HG03066 (cell line): ENCODE results near the gene ZEB1.

Experiments used
- ATAC-seq: cut with Tn5 transposase; IDR thresholded peaks from one replicate; pipeline ENCODE4 v1.9.1; 2021; ENCODE audit warnings: low read depth; ENCODE audit not compliant: unreplicated experiment

ZEB1 gene

GRCh38 chr10:31318854-31319601 is at the start of gene ZEB1:
TSS of gene ZEB1 (plus strand) at chr10:31319216. CDS start at chr10:31319235, 19 bp downstream.
- ATAC-seq = peak; percentile 31

DNA sequence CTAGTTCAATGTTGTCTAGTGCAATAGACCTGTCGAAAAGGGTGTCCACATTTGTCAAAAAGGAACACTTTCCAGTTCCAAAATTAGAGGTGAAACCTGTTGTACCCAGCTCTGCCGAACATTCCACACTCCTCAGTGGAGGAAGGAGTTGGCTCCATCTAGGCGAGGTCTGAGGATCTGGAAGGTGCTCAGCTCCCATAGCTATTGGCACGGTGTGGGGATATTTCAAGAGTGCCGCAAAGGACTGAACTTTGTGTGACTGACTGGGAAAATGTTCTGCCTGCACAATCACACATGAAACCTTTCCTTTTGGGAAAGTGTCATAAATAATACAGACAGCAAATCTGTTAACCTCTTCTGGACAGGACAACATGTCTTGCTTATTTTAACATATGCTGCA is 48.1 kb upstream of the ZEB1 start:
- no peak for ATAC-seq

DNA sequence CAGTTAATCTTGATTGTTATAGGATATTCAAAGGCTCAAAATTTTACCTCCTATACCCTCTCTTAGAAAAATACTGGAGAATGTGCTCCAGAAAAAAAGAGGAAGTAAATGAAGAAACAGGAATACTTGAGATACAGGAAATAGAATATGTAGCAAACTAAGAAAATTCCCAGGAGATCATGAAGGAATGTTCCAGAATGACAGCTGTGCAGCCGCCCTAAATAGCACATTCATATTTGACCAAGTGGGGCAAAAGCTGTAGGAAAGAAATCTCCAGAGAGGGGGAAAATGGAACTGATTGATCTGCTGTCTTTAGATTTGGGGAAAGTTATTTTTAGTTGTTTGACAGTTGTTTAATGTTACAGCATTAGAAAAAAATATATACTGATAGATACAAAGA is 46.2 kb upstream of the ZEB1 start:
- ATAC-seq = no peak

DNA sequence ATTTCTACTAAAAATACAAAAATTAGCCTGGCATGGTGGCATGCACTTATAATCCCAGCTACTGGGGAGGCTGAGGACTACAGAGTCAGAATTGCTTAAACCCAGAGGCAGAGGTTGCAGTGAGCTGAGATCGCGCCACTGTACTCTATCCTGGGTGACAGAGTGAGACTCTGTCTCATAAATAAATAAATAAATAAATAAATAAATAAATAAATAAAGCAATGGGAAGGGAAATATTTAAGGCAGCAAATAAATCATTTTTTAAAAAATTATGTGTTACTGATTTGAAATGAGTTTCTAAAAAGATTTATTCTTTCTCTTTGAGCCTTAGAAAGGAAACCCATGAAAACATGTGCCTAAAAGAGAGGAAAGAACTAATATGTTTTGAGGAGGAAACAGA is 45.2 kb upstream of the ZEB1 start:
- ATAC-seq = no peak

GRCh38 chr10:31274310-31274709 is 44.7 kb upstream of the ZEB1 start:
- ATAC-seq = no peak

DNA sequence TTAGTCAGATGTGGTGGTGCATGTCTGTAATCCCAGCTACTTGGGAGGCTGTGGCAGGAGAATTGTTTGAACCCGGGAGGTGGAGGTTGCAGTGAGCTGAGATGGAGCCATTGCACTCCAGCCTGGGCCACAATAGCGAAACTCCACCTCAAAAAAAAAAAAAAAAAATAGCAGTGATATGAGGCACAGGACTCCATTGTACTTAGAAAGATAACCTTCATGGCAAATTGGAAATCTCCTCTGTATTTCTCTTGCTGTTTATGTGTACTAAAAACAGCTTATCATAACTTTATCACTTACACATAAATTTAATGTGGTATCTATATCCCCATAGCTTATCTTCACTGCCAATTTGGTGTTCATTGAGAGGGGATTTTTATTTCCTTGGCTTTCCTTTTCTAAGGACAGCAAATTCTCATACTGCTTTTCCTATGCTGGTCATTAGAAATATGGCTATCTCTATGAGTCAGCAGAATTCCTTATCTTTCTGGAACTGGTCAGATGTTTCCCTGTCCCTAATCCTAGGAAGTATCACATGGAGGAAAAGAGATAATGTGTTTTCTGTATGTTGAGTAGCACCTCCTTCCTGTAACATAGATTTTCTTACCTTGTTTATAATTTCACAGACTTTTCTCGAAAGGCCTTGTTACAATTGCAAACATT is 40.6 kb upstream of the ZEB1 start:
- ATAC-seq = no peak

DNA sequence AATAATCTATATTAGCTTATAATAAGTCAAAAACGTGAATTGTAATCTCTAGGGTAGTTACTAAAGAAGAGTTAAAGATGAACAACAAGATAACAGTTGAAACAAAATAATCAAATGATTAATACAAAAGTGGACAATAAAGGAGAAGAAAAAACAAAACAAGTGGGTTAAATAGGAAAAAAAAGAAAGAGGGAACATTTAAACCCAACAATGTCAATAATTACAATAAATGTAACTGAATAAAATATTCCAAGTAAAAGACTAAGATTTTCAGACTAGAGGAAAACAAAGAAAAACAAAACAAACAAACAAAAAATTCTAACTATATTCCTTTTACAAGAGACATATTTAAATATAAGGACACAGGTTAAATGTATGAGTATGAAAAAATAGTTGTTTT is 38.0 kb upstream of the ZEB1 start:
- ATAC-seq = no peak

- ATAC-seq = no peak
These were observed 31.0 kb upstream of the ZEB1 start for GRCh38 chr10:31288001-31288400.

GRCh38 chr10:31288962-31289361 is 30.1 kb upstream of the ZEB1 start:
- no peak for ATAC-seq

- ATAC-seq = no peak
These were observed 28.6 kb upstream of the ZEB1 start for GRCh38 chr10:31290386-31290785.

GRCh38 chr10:31291123-31291522 is 27.9 kb upstream of the ZEB1 start:
- no peak for ATAC-seq

- no peak for ATAC-seq
These were observed 24.5 kb upstream of the ZEB1 start for GRCh38 chr10:31294558-31294957.

DNA sequence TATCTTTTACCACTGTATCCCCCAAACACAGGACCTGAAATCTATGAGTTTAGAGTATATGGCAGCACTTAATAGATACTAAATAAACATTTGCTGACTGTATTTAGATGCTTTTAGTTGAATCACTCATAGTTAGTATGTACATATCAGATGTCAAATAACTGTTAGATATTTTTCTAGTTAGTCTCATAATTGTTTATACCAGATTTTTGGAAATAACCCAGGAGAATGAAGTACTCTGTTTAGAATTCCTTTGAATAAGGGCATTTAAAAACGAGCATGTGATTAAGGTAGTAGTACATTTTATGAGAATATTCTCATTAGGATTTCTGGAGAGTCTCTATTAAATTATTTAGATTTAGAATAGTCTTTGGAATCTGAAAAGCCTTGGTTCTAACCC is 22.3 kb upstream of the ZEB1 start:
- no peak for ATAC-seq

DNA sequence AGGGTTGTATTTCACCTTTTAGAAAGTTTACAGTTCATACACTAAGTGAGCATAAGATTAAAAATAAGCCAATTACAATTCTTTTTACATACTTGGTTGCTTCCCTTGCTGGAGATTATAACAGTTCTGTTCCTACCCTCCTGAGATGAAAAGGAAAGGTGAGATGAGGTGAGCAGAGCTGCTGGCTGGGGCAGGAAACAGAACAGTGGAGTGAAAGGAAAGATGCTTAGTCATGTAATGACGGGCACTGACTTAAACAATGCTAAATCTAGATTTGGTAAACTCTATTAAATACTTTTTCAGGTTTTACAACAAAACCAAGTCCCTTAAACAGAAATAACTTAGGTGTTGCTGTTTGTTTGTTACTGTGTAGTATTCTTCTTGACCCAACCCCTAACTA is 19.9 kb upstream of the ZEB1 start:
- no peak for ATAC-seq

GRCh38 chr10:31303212-31303611 is 15.8 kb upstream of the ZEB1 start:
- ATAC-seq = no peak

- no peak for ATAC-seq
These were observed 14.6 kb upstream of the ZEB1 start for GRCh38 chr10:31304291-31304970.

GRCh38 chr10:31313396-31313795 is 5.6 kb upstream of the ZEB1 start:
- no peak for ATAC-seq

DNA sequence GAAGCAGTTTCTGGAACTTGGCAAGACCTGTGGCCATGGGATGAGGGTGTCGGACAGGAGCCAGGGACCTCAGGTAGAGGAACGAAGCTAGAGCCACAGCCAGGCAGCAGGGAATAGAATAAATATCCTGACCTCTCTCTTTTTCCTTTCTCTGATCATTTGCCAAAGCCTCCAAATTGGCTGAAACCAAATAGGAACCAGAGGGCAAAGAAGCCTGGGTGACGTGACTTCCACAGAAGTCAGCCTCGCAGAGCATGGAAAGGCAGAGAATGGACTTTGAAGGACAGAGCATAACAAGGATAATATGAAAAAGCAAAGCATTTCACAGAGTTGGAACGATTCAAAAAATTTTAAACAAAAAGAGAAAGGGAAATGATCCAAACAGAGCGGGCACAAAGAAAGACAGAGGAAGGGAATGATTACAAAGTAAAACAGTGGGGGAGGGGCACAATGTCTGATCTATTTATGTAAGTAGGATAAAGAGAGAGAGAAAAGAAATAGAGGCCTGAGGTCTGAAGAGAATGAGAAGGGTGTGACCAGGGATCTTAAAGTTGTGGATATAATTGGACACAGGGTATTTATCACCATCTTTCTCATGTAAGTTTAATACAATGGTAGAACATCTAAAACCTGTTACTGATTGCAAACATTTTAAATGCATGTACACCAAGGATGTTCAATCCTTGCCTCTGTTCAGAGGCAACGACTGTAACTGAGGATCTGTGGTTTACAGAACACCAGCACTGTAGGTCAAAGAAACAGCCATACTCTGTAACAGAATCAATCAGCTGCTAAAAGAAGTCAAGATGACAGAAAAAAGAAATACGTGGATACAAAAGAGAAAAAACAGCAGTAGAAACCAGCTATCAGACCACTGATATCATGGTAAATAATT is 4.5 kb upstream of the ZEB1 start:
- no peak for ATAC-seq

DNA sequence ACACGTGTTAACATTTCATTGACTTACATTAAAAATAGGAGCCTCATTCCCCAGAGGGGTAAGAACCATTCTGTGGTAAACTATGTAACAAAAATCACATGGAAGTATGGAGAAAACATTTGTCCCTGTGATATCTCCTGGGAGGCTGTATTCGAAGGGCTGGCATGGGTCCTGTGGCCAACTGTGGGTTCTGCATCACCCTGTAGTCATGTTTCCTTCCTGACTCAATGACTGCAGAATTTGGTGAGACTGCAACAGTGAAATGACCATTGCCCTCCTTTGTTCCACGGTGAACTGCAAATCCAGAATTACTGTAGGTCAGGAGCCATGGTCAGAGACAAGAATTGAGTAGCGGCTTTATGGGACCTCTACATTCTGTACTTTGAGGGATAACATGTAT is 3.6 kb upstream of the ZEB1 start:
- no peak for ATAC-seq

GRCh38 chr10:31317171-31317570 is 1.8 kb upstream of the ZEB1 start:
- ATAC-seq = no peak
